ENCODE results near the gene CAMK4. TPM values are rescaled to one million over a fixed set of nuclear protein-coding genes. Genes with fewer than 3 reads are reported as not detected.

Gene CAMK4
- total RNA-seq, 1 donor from 2014 or later, result 5.0 TPM

GRCh38 chr5:111252799-111253545 lies 28.8 kb downstream of the CAMK4 start:
- Histone ChIP-seq H3K79me2 (ENCODE audit: low read depth) (no peaks in the 10 kb centered on the region), H3K4me3 (no peak overlapping the region), H3K36me3 (no peaks in the 10 kb centered on the region), H3K9me3 (ENCODE audit: low read depth) (no peaks in the 10 kb centered on the region), H3K9ac (no peak overlapping the region), H3K27me3 (no peaks in the 10 kb centered on the region), H3K4me2 (no peak overlapping the region), H3K27ac (no peak overlapping the region), H3F3A (ENCODE audit: low read depth) (no peaks in the 10 kb centered on the region), H2AFZ (replicated peaks) (no peak overlapping the region), H4K20me1 (ENCODE audit: low read depth) (no peaks in the 10 kb centered on the region), H3K4me1 (no peaks in the 10 kb centered on the region)
- Mint-ChIP-seq H3K4me1 (no peaks in the 10 kb centered on the region), H3K9me3 (peaks cover 9% of the 10 kb centered on the region), H3K27me3 (ENCODE audit: insufficient read depth, low read depth) (peaks cover 2% of the 10 kb centered on the region), H3K4me3 (no peak overlapping the region), H3K36me3 (peaks cover 2% of the 10 kb centered on the region), H3K27ac (no peak overlapping the region)
- DNase-seq (ENCODE audit: low spot score), result no peak
- TF ChIP-seq EZH2 (IDR thresholded peaks at IDR 0.05) (no peak), CTCF (IDR thresholded peaks at IDR 0.05) (no peak), EZH2phosphoT487 (IDR thresholded peaks at IDR 0.05) (no peak)

DNA sequence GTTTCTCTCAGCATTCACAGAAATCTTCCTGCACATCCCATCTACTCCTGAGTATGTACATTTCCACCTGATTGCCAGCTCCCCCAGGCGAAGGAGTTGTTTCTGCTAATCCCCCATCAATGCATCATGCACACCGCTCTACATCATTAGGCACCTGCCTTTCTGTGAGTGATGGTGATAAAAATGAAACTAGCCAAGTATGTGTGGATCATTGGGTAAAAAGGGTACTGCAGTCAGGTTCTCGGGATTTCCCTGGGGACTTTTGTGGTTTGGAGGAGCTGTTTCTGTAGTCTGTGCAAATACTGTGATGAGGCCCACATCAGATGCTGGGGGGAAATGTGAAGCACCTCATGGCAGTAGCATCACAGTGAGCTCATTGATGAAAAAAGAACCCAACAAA lies 30.4 kb downstream of the CAMK4 start:
- TF ChIP-seq EZH2 (IDR thresholded peaks at IDR 0.05), result no peak
- TF ChIP-seq EZH2phosphoT487 (IDR thresholded peaks at IDR 0.05), result no peak
- no peak for TF ChIP-seq CTCF (IDR thresholded peaks at IDR 0.05)
- H3K27ac Mint-ChIP-seq, result no peak overlapping the region

DNA sequence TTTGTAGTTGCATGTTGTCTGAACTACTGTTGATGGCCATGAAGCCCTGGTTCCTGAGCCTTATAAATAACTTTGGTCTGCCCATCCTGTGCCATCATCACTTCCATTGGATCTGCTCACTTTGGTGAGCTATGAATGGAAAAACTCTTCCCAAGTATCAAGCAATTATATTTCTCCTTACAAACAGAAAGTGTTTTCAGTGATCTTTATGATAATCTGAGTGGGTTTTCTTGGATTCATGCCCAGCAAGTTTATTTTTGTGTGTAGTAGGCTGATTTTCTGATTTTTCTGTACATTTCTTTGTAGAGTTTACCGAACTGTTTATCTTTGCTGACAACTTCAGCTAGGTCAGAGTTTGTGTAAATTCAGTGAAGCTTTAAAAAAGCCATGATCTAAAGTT lies 31.0 kb downstream of the CAMK4 start:
- no peaks in the 10 kb centered on the region for H3K4me1 ChIP-seq
- no peaks in the 10 kb centered on the region for H3K9me3 ChIP-seq (ENCODE audit: low read depth)
- no peaks in the 10 kb centered on the region for H3K4me1 Mint-ChIP-seq
- DNase-seq (ENCODE audit: low spot score), result no peak
- H3K27ac Mint-ChIP-seq, result no peak overlapping the region
- no peak for TF ChIP-seq CTCF (IDR thresholded peaks at IDR 0.05)
- no peak for TF ChIP-seq EZH2phosphoT487 (IDR thresholded peaks at IDR 0.05)
- TF ChIP-seq EZH2 (IDR thresholded peaks at IDR 0.05), result no peak
- H3K9ac ChIP-seq, result no peak overlapping the region
- peaks cover 9% of the 10 kb centered on the region for H3K9me3 Mint-ChIP-seq
- H3K36me3 ChIP-seq, result no peaks in the 10 kb centered on the region
- H4K20me1 ChIP-seq (ENCODE audit: low read depth), result no peaks in the 10 kb centered on the region
- peaks cover 4% of the 10 kb centered on the region for H3K36me3 Mint-ChIP-seq
- H3F3A ChIP-seq (ENCODE audit: low read depth), result no peaks in the 10 kb centered on the region
- no peak overlapping the region for H3K4me3 Mint-ChIP-seq
- H3K4me2 ChIP-seq, result no peak overlapping the region
- no peak overlapping the region for H3K4me3 ChIP-seq
- no peaks in the 10 kb centered on the region for H3K27me3 ChIP-seq
- H2AFZ ChIP-seq (replicated peaks), result no peak overlapping the region
- H3K27ac ChIP-seq, result no peak overlapping the region
- peaks cover 2% of the 10 kb centered on the region for H3K27me3 Mint-ChIP-seq (ENCODE audit: insufficient read depth, low read depth)
- H3K79me2 ChIP-seq (ENCODE audit: low read depth), result no peaks in the 10 kb centered on the region

More for the DNA sequence above, 30.4 kb downstream of the CAMK4 start:
- Histone ChIP-seq H3K79me2 (ENCODE audit: low read depth) (no peaks in the 10 kb centered on the region), H4K20me1 (ENCODE audit: low read depth) (no peaks in the 10 kb centered on the region), H2AFZ (replicated peaks) (no peak overlapping the region), H3F3A (ENCODE audit: low read depth) (no peaks in the 10 kb centered on the region), H3K4me1 (no peaks in the 10 kb centered on the region), H3K4me2 (no peak overlapping the region), H3K36me3 (no peaks in the 10 kb centered on the region), H3K4me3 (no peak overlapping the region), H3K27me3 (no peaks in the 10 kb centered on the region), H3K9ac (no peak overlapping the region), H3K27ac (no peak overlapping the region), H3K9me3 (ENCODE audit: low read depth) (no peaks in the 10 kb centered on the region)
- no peak overlapping the region for H3K4me3 Mint-ChIP-seq
- H3K9me3 Mint-ChIP-seq, result peaks cover 9% of the 10 kb centered on the region
- DNase-seq (ENCODE audit: low spot score), result no peak
- H3K27me3 Mint-ChIP-seq (ENCODE audit: insufficient read depth, low read depth), result peaks cover 2% of the 10 kb centered on the region
- no peaks in the 10 kb centered on the region for H3K4me1 Mint-ChIP-seq
- peaks cover 4% of the 10 kb centered on the region for H3K36me3 Mint-ChIP-seq
